Activated CD8-positive, alpha-beta memory T cell treated with anti-CD3 and anti-CD28 coated beads, Interleukin-2, amount 10 ng/mL, durations not matched to agents 7 days and 5 days (primary cell): Measurements from ENCODE around the gene KLHL17. TPM values are rescaled to one million over a fixed set of nuclear protein-coding genes. Genes with fewer than 3 reads are reported as not detected.
"Not testable (repeated sequence)": the region's sequence is repeated elsewhere in the genome, so short reads cannot be mapped to it uniquely, and the experiment has no call there.

ENCODE experiments used
- ATAC-seq: fragments of 150-1000 bp; cut with Tn5 transposase; one replicate; pipeline ENCODE4 v1.10.0; 2021; ENCODE audit warnings: moderate library complexity
- CTCF ChIA-PET: fragments of 350-600 bp; sonication (Branson Sonifier 250); formaldehyde crosslinking; loops from one replicate; lab custom pipeline; 2021; ENCODE audit warnings: antibody characterized with exemption; lab: Charles Lee
- DNase-seq: peaks from one replicate; pipeline ENCODE4 v3.0.0-alpha.2; 2020
- H3K27ac Mint-ChIP-seq: one replicate; pipeline ENCODE4 v1.8.0; 2021; ENCODE audit warnings: mild to moderate bottlenecking, mixed read lengths
- H3K27me3 Mint-ChIP-seq: one replicate; pipeline ENCODE4 v1.8.0; 2021; ENCODE audit warnings: mixed read lengths
- H3K36me3 Mint-ChIP-seq: one replicate; pipeline ENCODE4 v1.8.0; 2021; ENCODE audit warnings: mild to moderate bottlenecking, mixed read lengths
- H3K4me1 Mint-ChIP-seq: one replicate; pipeline ENCODE4 v1.8.0; 2021; ENCODE audit warnings: mixed read lengths
- H3K4me3 Mint-ChIP-seq: one replicate; pipeline ENCODE4 v1.8.0; 2021; ENCODE audit warnings: mild to moderate bottlenecking, moderate library complexity, mixed read lengths
- H3K9me3 Mint-ChIP-seq: one replicate; pipeline ENCODE4 v1.8.0; 2022; ENCODE audit warnings: low read depth, mixed read lengths
- total RNA-seq, 2 experiments: library from RNA; stranded (reverse); gene quantifications; one replicate each; pipeline ENCODE4 v1.2.3, GENCODE V29; 2021

Gene KLHL17
- total RNA-seq, 2 experiments from 2014 or later: 30.7 to 32.4 TPM

DNA sequence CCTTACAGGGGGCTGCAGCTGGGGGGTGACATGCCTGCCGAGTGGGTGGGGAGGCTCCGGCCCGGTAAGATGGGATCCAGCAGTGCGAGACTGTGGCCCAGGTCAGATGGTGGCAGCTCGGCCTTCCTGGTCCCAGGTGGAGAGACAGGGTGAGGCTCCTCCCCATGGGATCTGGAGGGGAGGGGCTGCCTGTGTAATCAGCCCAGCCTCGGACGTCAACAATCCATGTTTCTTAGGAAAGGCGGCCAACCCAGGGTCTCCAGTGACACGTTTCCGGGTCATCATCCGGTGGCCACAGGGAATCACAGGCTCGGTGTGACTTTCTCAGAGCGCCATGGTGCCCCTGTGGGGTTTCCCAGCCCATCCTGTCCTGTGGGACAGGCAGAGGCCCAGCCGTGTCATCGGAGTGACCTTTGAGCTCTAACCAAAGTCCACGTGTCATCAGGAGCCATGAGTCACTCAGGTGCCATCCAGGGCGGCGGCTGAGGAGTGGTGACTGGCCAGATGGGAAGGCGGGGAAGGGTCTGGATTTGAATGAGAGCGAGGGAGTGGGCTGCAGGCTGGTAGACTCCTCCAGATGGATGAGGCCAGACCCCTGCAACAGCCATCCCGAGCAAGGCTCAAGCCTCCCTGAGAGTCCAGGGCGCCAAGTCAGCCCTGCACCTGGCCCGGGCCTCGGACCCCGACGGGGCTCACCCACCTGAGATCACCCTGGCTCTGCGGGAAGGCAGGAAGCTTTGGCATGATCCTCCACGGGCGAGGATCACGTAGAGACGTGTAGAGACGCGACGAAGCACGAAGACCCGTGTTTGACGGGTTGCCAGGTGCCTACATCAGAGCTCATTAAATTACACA is 46.1 kb downstream of the KLHL17 start:
- DNase-seq (peak; percentile 40), ATAC-seq (no peak)
- H3K36me3 Mint-ChIP-seq: peaks cover 7% of the 10 kb centered on the region
- CTCF ChIA-PET: interaction anchor here (3.3 kb wide), 1 partner anchor 7 kb away, joined by 16 read pairs; the partner anchor contains the start of gene ISG15
- H3K4me1 Mint-ChIP-seq: peaks cover 24% of the 10 kb centered on the region
- H3K27me3 Mint-ChIP-seq: peaks cover 42% of the 10 kb centered on the region
- no peak overlapping the region for H3K27ac Mint-ChIP-seq
- no peak overlapping the region for H3K4me3 Mint-ChIP-seq
- H3K9me3 Mint-ChIP-seq: peaks cover under 1% of the 10 kb centered on the region

GRCh38 chr1:1010131-1010530 is 49.7 kb downstream of the KLHL17 start:
- not testable (repeated sequence) for DNase-seq, H3K4me3 Mint-ChIP-seq, H3K27ac Mint-ChIP-seq, ATAC-seq, H3K9me3 Mint-ChIP-seq
- Mint-ChIP-seq H3K36me3 (peaks cover 29% of the 10 kb centered on the region), H3K4me1 (peaks cover 33% of the 10 kb centered on the region), H3K27me3 (peaks cover 23% of the 10 kb centered on the region)
- CTCF ChIA-PET: interaction anchor here (0.9 to 2.3 kb wide), 4 partner anchors 8 to 53 kb away, joined by 3 to 5 read pairs (median 4); no protein-coding TSS in a partner anchor

- CTCF ChIA-PET: interaction anchor here (2.3 to 3.5 kb wide), 2 partner anchors 10 to 21 kb away, joined by 5 to 20 read pairs; no protein-coding TSS in a partner anchor
- DNase-seq (no peak), ATAC-seq (no peak)
- Mint-ChIP-seq H3K27ac (peak overlapping the region; percentile 43), H3K36me3 (peaks cover 33% of the 10 kb centered on the region), H3K4me1 (peaks cover 29% of the 10 kb centered on the region), H3K27me3 (peaks cover 20% of the 10 kb centered on the region), H3K9me3 (peaks cover 3% of the 10 kb centered on the region), H3K4me3 (no peak overlapping the region)
These were observed 51.1 kb downstream of the KLHL17 start for GRCh38 chr1:1011396-1011949.

GRCh38 chr1:1012736-1013104 is 52.3 kb downstream of the KLHL17 start:
- H3K9me3 Mint-ChIP-seq, DNase-seq: not testable (repeated sequence)
- Mint-ChIP-seq H3K27ac (peak overlapping the region; percentile 95), H3K4me1 (peaks cover 35% of the 10 kb centered on the region), H3K27me3 (peaks cover 14% of the 10 kb centered on the region), H3K36me3 (peaks cover 42% of the 10 kb centered on the region), H3K4me3 (peak overlapping the region; percentile 99)
- CTCF ChIA-PET: interaction anchor here (1.3 to 4.1 kb wide), 8 partner anchors 8 to 108 kb away, joined by 3 to 33 read pairs (median 12); no protein-coding TSS in a partner anchor
- peak; percentile 8 for ATAC-seq

- ATAC-seq (peak; percentile 91), DNase-seq (peak; percentile 96)
- Mint-ChIP-seq H3K36me3 (peaks cover 42% of the 10 kb centered on the region), H3K27ac (peak within 1 kb of the TSS; percentile 95), H3K4me1 (peaks cover 37% of the 10 kb centered on the region), H3K9me3 (peaks cover 3% of the 10 kb centered on the region), H3K4me3 (peak within 1 kb of the TSS; percentile 99), H3K27me3 (peaks cover 9% of the 10 kb centered on the region)
- CTCF ChIA-PET: interaction anchor here (1.1 to 4.1 kb wide), 12 partner anchors 8 to 293 kb away, joined by 3 to 33 read pairs (median 6); no protein-coding TSS in a partner anchor
These were observed 52.9 kb downstream of the KLHL17 start, which contains the start of gene ISG15 for GRCh38 chr1:1013105-1013921. Gene ISG15 (plus strand): TSS chr1:1013497. CDS start chr1:1013574, 77 bp downstream.

- CTCF ChIA-PET: interaction anchor here (1.1 to 4.1 kb wide), 13 partner anchors 7 to 293 kb away, joined by 3 to 33 read pairs (median 6); partner anchors contain the start of gene C1orf159
- H3K9me3 Mint-ChIP-seq: peaks cover 3% of the 10 kb centered on the region
- H3K27ac Mint-ChIP-seq: peak overlapping the region; percentile 95
- peaks cover 5% of the 10 kb centered on the region for H3K27me3 Mint-ChIP-seq
- peaks cover 40% of the 10 kb centered on the region for H3K36me3 Mint-ChIP-seq
- peak; percentile 68 for DNase-seq
- peaks cover 36% of the 10 kb centered on the region for H3K4me1 Mint-ChIP-seq
- ATAC-seq: peak; percentile 21
- H3K4me3 Mint-ChIP-seq: peak overlapping the region; percentile 99
These were observed 53.7 kb downstream of the KLHL17 start for GRCh38 chr1:1013922-1014648.

GRCh38 chr1:1014799-1015681 is 54.7 kb downstream of the KLHL17 start:
- Mint-ChIP-seq H3K36me3 (peaks cover 38% of the 10 kb centered on the region), H3K4me1 (peaks cover 36% of the 10 kb centered on the region), H3K27ac (peak overlapping the region; percentile 95), H3K27me3 (peaks cover 2% of the 10 kb centered on the region), H3K4me3 (peak overlapping the region; percentile 99), H3K9me3 (peaks cover 3% of the 10 kb centered on the region)
- no peak for ATAC-seq
- CTCF ChIA-PET: interaction anchor here (1.4 to 4.1 kb wide), 10 partner anchors 11 to 101 kb away, joined by 3 to 33 read pairs (median 8); partner anchors contain the start of gene C1orf159
- DNase-seq: no peak

Other genes starting within 250 kb of the KLHL17 start
- gene SAMD11, start 36.7 kb upstream of the KLHL17 start, total RNA-seq: under 1 TPM in 1 of 2 experiments, not detected in 1; 0.61 TPM
- 100 to 1,000 TPM in 1 of 2 experiments, 10 to 100 TPM in 1; 68.9 to 103 TPM for gene NOC2L, start 1.3 kb upstream of the KLHL17 start, total RNA-seq
- 1 to 10 TPM; 3.3 to 3.9 TPM for gene PLEKHN1, start 5.9 kb downstream of the KLHL17 start, total RNA-seq
- gene PERM1, start 21.5 kb downstream of the KLHL17 start, total RNA-seq: not detected
- gene HES4, start 39.5 kb downstream of the KLHL17 start, total RNA-seq: 1 to 10 TPM in 1 of 2 experiments, under 1 TPM in 1; 0.61 to 1.6 TPM
- gene ISG15, start 52.9 kb downstream of the KLHL17 start, total RNA-seq: 100 to 1,000 TPM; 432 to 986 TPM
- 10 to 100 TPM; 29.3 to 32.8 TPM for gene AGRN, start 59.5 kb downstream of the KLHL17 start, total RNA-seq
- gene RNF223, start 113.7 kb downstream of the KLHL17 start, total RNA-seq: not detected
- gene C1orf159, start 155.5 kb downstream of the KLHL17 start, total RNA-seq: 10 to 100 TPM; 22.9 to 23.6 TPM
- gene TTLL10, start 213.3 kb downstream of the KLHL17 start, total RNA-seq: not detected
- 100 to 1,000 TPM in 1 of 2 experiments, 10 to 100 TPM in 1; 28.1 to 156 TPM for gene TNFRSF18, start 246.0 kb downstream of the KLHL17 start, total RNA-seq